ENCODE data around the gene PLK5.

Gene PLK5

GRCh38 chr19:1522061-1522460 lies 1.8 kb upstream of the PLK5 start:
- Histone ChIP-seq H3K27ac (no peak overlapping the region), H3K36me3 (replicated peaks) (no peaks in the 10 kb centered on the region), H3K27me3 (replicated peaks) (peaks cover 30% of the 10 kb centered on the region), H3K4me3 (ENCODE audit: low read depth, low read length) (no peak overlapping the region)
- no peak for DNase-seq
- in situ Hi-C loops (cut with HindIII; ENCODE audit: low pct_ligation_motif_present, low sequenced_read_pairs), result no loop called here
- TF ChIP-seq, protein P1, sequence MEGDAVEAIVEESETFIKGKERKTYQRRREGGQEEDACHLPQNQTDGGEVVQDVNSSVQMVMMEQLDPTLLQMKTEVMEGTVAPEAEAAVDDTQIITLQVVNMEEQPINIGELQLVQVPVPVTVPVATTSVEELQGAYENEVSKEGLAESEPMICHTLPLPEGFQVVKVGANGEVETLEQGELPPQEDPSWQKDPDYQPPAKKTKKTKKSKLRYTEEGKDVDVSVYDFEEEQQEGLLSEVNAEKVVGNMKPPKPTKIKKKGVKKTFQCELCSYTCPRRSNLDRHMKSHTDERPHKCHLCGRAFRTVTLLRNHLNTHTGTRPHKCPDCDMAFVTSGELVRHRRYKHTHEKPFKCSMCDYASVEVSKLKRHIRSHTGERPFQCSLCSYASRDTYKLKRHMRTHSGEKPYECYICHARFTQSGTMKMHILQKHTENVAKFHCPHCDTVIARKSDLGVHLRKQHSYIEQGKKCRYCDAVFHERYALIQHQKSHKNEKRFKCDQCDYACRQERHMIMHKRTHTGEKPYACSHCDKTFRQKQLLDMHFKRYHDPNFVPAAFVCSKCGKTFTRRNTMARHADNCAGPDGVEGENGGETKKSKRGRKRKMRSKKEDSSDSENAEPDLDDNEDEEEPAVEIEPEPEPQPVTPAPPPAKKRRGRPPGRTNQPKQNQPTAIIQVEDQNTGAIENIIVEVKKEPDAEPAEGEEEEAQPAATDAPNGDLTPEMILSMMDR (IDR thresholded peaks at IDR 0.05; ENCODE audit: low read depth, low read length, missing control alignments), result no peak

- Histone ChIP-seq H3K27ac (no peak overlapping the region), H3K27me3 (replicated peaks) (peaks cover 30% of the 10 kb centered on the region), H3K4me3 (ENCODE audit: low read depth, low read length) (no peak overlapping the region), H3K36me3 (replicated peaks) (no peaks in the 10 kb centered on the region)
- no peak for DNase-seq
- TF ChIP-seq, protein P1 (IDR thresholded peaks at IDR 0.05; ENCODE audit: low read depth, low read length, missing control alignments), result no peak
- in situ Hi-C loops (cut with HindIII; ENCODE audit: low pct_ligation_motif_present, low sequenced_read_pairs), result no loop called here
Measured at GRCh38 chr19:1522838-1523237, 1.0 kb upstream of the PLK5 start.

GRCh38 chr19:1524287-1524971 lies 552 bp downstream of the PLK5 start:
- Histone ChIP-seq H3K36me3 (replicated peaks) (no peaks in the 10 kb centered on the region), H3K27me3 (replicated peaks) (peaks cover 30% of the 10 kb centered on the region), H3K27ac (no peak overlapping the region), H3K4me3 (ENCODE audit: low read depth, low read length) (no peak overlapping the region)
- DNase-seq, result no peak
- in situ Hi-C loops (cut with HindIII; ENCODE audit: low pct_ligation_motif_present, low sequenced_read_pairs), result no loop called here
- TF ChIP-seq, protein P1 (IDR thresholded peaks at IDR 0.05; ENCODE audit: low read depth, low read length, missing control alignments), result no peak

DNA sequence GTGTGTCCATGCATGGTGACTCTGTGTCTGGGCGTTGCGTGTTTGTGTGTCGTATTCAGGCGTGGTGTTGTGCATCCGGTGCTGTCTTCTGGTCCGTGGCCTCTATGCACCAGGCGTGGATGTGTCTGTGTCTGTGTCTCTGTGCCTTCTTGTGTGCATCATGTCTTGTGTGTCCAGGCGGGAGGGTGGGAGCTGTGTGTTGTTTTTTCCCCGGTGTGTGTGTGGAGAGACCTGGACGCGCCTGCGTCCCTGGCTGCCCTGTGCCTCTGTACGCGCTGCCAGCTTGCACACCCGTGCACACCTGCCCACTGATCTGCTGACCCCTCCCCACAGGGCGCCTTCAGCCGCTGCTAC lies 1.1 kb downstream of the PLK5 start:
- Histone ChIP-seq H3K27me3 (replicated peaks) (peaks cover 30% of the 10 kb centered on the region), H3K4me3 (ENCODE audit: low read depth, low read length) (no peak overlapping the region), H3K36me3 (replicated peaks) (no peaks in the 10 kb centered on the region), H3K27ac (no peak overlapping the region)
- DNase-seq, result no peak
- TF ChIP-seq, protein P1 (IDR thresholded peaks at IDR 0.05; ENCODE audit: low read depth, low read length, missing control alignments), result no peak
- in situ Hi-C loops (cut with HindIII; ENCODE audit: low pct_ligation_motif_present, low sequenced_read_pairs), result no loop called here

- in situ Hi-C loops (cut with HindIII; ENCODE audit: low pct_ligation_motif_present, low sequenced_read_pairs), result no loop called here
- Histone ChIP-seq H3K36me3 (replicated peaks) (no peaks in the 10 kb centered on the region), H3K27ac (no peak overlapping the region), H3K27me3 (replicated peaks) (peaks cover 30% of the 10 kb centered on the region), H3K4me3 (ENCODE audit: low read depth, low read length) (no peak overlapping the region)
- TF ChIP-seq, protein P1 (IDR thresholded peaks at IDR 0.05; ENCODE audit: low read depth, low read length, missing control alignments), result no peak
- no peak for DNase-seq
Measured at GRCh38 chr19:1525343-1525742, 1.5 kb downstream of the PLK5 start.

Measured in brain microvascular endothelial cell (primary cell).